ENCODE data around the gene ZNF831. TPM values are rescaled to one million over a fixed set of nuclear protein-coding genes. Genes with fewer than 3 reads are reported as not detected.

Gene ZNF831
- total RNA-seq, 1 experiment from 2014 or later = 0.15 TPM

DNA sequence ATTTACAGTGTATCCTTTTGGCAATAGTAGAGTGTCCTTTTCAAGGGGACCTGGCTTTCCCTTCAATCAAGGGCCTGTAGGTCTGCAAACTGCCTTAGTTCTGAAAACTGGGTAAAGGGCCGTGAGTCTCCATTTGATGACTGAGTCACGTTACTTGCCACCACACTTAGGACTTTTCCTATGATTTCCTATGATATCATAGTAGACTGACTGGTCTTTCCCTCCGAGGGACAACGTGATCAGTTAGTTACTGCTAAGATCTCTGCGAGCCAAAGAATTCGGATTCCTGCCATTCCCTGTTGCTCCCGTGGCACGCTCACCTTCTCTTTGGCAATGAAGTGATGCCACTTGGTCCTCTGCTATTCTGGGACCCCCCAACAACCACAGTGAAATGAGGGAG lies 8.4 kb downstream of the ZNF831 start:
- H3K27ac ChIP-seq (ENCODE audit: low read depth, low read length) = no peak overlapping the region
- intact Hi-C loops (cut with micrococcal nuclease) = no loop called here
- POLR2A ChIA-PET = no interaction called here
- no peak overlapping the region for H3K9ac ChIP-seq (ENCODE audit: low read length)
- BruUV-seq (replicated peaks) = no TSS peak
- no peaks in the 10 kb centered on the region for H3K4me1 ChIP-seq (ENCODE audit: control insufficient read depth in 1 of 2, insufficient read depth in 2 of 2, low read length in 2 of 2)
- no peak for ATAC-seq
- no peaks in the 10 kb centered on the region for H3K9me2 ChIP-seq (ENCODE audit: insufficient read depth)
- H3K79me2 ChIP-seq (ENCODE audit: insufficient read depth, low read length) = no peaks in the 10 kb centered on the region
- TF ChIP-seq, protein P1, sequence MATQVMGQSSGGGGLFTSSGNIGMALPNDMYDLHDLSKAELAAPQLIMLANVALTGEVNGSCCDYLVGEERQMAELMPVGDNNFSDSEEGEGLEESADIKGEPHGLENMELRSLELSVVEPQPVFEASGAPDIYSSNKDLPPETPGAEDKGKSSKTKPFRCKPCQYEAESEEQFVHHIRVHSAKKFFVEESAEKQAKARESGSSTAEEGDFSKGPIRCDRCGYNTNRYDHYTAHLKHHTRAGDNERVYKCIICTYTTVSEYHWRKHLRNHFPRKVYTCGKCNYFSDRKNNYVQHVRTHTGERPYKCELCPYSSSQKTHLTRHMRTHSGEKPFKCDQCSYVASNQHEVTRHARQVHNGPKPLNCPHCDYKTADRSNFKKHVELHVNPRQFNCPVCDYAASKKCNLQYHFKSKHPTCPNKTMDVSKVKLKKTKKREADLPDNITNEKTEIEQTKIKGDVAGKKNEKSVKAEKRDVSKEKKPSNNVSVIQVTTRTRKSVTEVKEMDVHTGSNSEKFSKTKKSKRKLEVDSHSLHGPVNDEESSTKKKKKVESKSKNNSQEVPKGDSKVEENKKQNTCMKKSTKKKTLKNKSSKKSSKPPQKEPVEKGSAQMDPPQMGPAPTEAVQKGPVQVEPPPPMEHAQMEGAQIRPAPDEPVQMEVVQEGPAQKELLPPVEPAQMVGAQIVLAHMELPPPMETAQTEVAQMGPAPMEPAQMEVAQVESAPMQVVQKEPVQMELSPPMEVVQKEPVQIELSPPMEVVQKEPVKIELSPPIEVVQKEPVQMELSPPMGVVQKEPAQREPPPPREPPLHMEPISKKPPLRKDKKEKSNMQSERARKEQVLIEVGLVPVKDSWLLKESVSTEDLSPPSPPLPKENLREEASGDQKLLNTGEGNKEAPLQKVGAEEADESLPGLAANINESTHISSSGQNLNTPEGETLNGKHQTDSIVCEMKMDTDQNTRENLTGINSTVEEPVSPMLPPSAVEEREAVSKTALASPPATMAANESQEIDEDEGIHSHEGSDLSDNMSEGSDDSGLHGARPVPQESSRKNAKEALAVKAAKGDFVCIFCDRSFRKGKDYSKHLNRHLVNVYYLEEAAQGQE (IDR thresholded peaks at IDR 0.05; ENCODE audit: low read depth) = no peak
- TF ChIP-seq CEBPB (IDR thresholded peaks at IDR 0.05; ENCODE audit: low read depth) (no peak), ELF1 (IDR thresholded peaks at IDR 0.05; ENCODE audit: borderline replicate concordance, low read depth) (no peak), CBX3 (IDR thresholded peaks at IDR 0.05; ENCODE audit: low read depth) (no peak), POLR2A (IDR thresholded peaks at IDR 0.05; ENCODE audit: borderline replicate concordance, extremely low read depth, insufficient read depth, insufficient read length) (no peak), SIN3A (IDR thresholded peaks at IDR 0.05; ENCODE audit: low read depth) (no peak), EGR1 (IDR thresholded peaks at IDR 0.05; ENCODE audit: low read depth) (no peak), ZFX (IDR thresholded peaks at IDR 0.05) (no peak), SP1 (IDR thresholded peaks at IDR 0.05; ENCODE audit: low read depth) (no peak), TCF7L2 (IDR thresholded peaks at IDR 0.05; ENCODE audit: borderline replicate concordance, extremely low read depth, insufficient read depth, insufficient read length) (no peak), RAD21 (IDR thresholded peaks at IDR 0.05; ENCODE audit: low read depth) (no peak)
- TF ChIP-seq, protein P2, sequence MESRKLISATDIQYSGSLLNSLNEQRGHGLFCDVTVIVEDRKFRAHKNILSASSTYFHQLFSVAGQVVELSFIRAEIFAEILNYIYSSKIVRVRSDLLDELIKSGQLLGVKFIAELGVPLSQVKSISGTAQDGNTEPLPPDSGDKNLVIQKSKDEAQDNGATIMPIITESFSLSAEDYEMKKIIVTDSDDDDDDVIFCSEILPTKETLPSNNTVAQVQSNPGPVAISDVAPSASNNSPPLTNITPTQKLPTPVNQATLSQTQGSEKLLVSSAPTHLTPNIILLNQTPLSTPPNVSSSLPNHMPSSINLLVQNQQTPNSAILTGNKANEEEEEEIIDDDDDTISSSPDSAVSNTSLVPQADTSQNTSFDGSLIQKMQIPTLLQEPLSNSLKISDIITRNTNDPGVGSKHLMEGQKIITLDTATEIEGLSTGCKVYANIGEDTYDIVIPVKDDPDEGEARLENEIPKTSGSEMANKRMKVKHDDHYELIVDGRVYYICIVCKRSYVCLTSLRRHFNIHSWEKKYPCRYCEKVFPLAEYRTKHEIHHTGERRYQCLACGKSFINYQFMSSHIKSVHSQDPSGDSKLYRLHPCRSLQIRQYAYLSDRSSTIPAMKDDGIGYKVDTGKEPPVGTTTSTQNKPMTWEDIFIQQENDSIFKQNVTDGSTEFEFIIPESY (IDR thresholded peaks at IDR 0.05; ENCODE audit: extremely low read depth, insufficient replicate concordance, low read length) = no peak
- TF ChIP-seq, protein P3, sequence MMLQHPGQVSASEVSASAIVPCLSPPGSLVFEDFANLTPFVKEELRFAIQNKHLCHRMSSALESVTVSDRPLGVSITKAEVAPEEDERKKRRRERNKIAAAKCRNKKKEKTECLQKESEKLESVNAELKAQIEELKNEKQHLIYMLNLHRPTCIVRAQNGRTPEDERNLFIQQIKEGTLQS (IDR thresholded peaks at IDR 0.05) = no peak
- TF ChIP-seq, protein P4, sequence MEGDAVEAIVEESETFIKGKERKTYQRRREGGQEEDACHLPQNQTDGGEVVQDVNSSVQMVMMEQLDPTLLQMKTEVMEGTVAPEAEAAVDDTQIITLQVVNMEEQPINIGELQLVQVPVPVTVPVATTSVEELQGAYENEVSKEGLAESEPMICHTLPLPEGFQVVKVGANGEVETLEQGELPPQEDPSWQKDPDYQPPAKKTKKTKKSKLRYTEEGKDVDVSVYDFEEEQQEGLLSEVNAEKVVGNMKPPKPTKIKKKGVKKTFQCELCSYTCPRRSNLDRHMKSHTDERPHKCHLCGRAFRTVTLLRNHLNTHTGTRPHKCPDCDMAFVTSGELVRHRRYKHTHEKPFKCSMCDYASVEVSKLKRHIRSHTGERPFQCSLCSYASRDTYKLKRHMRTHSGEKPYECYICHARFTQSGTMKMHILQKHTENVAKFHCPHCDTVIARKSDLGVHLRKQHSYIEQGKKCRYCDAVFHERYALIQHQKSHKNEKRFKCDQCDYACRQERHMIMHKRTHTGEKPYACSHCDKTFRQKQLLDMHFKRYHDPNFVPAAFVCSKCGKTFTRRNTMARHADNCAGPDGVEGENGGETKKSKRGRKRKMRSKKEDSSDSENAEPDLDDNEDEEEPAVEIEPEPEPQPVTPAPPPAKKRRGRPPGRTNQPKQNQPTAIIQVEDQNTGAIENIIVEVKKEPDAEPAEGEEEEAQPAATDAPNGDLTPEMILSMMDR (IDR thresholded peaks at IDR 0.05 in 2 of 3, conservative IDR thresholded peaks at IDR 0.05 in 1 of 3; ENCODE audit: borderline replicate concordance in 1 of 3, insufficient read depth in 1 of 3, low read depth in 2 of 3, low read length in 2 of 3) = no peak
- no peaks in the 10 kb centered on the region for H3K9me3 ChIP-seq (ENCODE audit: control insufficient read depth in 1 of 2, insufficient read depth in 1 of 2, low read depth in 1 of 2, low read length in 2 of 2)
- peaks cover 3% of the 10 kb centered on the region; the same call in 1 of the 2 replicates for H4K20me1 ChIP-seq (ENCODE audit: insufficient read depth)
- peaks cover 46% of the 10 kb centered on the region for H3K27me3 ChIP-seq (ENCODE audit: insufficient read depth, low read length)
- RAD21 ChIA-PET (ENCODE audit: low non-redundant PET in 1 of 2, low total read pairs in 2 of 2, uncharacterized antibody in 2 of 2, unreplicated experiment in 2 of 2) = no interaction called here
- CTCF ChIA-PET = no interaction called here
- H3K36me3 ChIP-seq (ENCODE audit: control insufficient read depth in 1 of 2, insufficient read depth in 2 of 2, low read length in 2 of 2) = no peaks in the 10 kb centered on the region
- no peak for DNase-seq (ENCODE audit: low read depth, low spot score)
- no peak overlapping the region for H2AFZ ChIP-seq (ENCODE audit: low read depth, low read length, poor library complexity, severe bottlenecking)
- no peak overlapping the region for H3K4me2 ChIP-seq (ENCODE audit: low read length)
- H3K4me3 ChIP-seq (replicated peaks in 1 of 2; ENCODE audit: low read depth in 1 of 2, low read length in 2 of 2) = no peak overlapping the region
